ENCODE results near the gene THSD7A.
"Not testable (repeated sequence)": the region's sequence is repeated elsewhere in the genome, so short reads cannot be mapped to it uniquely, and the experiment has no call there.

Gene THSD7A

DNA sequence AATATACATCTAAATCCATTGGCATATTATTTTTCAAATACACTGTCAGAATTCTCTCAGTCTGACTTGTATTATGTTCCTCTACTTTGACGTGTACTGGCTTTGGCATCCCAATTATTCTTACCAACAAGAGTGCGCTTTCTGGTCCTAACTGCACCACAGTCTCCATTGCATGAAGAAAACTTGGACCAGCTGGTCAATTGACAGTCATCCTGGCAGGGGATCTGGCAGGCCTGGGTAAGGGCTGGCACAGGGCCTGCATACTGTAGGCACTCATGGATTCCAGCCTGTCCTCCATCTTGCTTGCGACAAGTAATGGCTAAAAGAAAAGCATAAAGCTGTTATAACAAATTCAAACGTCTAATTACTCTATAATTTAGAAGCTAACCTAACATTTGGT is 384.9 kb downstream of the THSD7A start:
- no peak for DNase-seq

DNA sequence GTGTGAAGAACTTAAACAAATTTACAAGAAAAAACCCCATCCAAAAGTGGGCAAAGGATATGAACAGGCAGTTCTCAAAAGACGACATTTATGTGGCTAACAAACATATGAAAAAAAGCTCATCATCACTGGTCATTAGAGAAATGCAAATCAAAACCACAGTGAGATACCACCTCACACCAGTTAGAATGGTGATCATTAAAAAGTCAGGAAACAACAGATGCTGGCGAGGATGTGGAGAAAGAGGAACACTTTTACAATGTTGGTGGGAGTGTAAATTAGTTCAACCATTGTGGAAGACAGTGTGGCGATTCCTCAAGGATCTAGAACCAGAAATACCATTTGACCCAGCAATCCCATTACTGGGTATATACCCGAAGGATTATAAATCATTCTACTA is 388.1 kb downstream of the THSD7A start:
- DNase-seq: not testable (repeated sequence)

DNA sequence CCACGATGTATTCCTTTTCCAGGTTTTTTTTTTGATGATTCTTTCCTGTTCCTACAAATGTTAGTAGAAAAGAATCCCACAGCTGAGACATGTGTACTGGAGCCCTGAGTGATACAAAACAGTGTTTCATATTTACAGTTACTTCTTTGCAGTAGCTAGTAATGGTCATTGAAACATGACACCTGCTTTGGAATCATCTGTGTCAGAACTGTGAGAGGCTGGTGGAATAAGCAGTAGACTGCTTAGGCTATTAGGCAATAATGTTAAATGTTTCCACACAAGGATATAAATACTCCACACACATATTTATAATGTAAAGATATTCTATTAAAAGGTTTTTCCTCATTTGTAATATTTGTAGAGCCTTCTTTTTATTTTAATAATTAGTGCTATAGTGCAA is 394.0 kb downstream of the THSD7A start:
- DNase-seq: no peak

DNA sequence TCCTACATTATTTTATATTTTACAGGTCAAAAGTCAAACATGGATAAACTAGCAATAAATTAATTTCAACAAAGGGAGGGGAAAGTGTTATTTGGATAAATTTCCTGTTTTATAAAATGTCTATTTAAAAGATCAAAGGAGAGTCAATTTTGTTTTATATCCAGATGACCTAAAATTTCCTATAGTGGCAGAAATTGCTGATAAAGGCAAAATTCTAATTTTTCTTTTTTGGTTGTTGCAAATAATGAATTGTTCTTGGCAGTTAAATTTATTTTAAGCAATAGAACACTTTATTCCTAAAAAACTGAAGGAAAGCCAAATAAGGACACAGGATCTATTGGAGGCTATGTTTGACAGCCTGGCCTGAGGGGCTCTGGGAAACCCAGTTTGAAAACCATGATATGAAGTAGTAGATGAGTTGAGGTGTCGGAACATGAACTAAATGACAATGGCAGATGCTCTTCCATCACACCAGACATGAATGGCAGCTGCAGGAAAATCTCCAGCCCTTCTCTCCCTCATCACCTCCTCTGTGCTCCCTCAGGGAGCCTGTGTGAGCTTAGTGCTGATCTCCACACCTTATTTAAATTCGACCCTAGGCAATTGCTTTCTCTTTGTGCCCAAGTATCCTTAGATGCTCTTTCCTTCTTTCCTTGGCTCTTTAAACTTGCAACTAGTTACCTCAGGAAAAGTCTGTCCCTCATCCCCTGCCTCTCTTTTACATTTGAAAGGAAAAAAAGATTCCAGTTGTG is 395.0 kb downstream of the THSD7A start:
- DNase-seq: no peak

DNA sequence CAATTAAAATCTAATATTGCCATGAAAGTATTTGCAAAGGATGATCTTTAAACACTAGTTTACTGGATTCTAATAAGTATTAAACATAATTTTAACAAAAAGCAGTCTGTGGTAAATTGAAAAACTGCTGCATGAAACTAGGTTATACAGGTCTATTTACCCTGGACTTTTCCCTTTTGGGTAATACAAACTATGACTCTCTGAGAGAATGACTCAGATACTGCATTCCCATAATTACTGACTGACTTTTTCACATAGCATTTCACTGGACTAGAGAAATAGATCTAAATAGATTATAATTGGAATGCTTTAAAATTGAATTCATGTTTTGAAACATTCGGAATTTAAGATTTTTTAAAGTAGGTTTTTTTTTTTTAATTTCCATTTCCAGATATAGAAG is 395.7 kb downstream of the THSD7A start:
- no peak for DNase-seq

DNA sequence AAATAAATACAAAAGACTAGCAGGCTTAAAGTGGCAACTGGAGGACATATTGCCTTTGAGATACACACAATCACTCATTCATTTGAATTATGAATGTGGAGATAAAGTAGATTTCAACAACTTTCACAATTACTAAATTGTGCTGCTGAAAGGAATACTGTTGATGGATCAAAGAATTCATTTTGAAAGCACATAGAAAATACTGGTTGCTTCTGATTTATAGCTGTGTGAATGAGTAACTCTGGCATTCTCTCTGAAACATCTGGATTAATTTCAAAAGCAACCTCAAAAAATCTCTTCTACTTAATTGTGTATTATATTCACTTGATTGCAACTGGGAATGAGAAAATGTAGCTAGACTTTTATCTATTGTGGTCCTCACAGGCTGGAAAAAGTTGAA is 397.6 kb downstream of the THSD7A start:
- DNase-seq: no peak

DNA sequence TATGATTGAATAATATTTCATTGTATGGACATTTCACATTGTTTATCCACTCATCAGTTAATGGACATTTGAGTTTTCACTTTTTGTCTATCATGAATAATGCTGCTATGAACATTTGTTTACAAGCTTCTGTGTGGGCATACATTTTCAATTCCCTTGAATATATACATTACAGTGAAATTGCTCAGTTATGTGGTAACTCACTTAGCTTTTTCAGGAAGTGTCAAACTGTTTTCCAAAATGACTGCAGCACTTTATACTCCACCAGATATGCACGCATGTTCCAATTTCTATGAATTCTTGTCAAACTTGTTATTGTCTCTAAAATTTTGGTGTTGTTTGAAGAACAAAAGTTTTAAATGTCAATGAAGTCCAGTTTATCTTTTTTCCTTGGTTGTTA is 401.2 kb downstream of the THSD7A start:
- no peak for DNase-seq

DNA sequence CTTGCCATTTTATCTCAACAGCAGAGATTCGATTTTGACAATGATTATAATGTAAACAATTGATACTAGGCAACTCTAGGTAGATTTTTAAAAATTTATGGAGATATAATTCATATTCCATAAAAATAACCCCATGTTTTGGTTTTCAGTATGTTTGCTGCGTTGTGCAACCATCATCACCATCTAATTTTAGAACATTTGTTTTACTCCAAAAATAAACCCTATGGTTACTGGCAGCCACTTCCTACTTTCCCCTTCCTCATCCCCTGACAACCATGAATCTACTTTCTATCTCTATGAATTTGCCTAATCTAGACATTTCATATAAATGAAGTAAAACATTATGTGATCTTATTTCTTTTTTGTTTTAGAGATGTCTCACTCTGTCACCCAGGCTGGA is 401.9 kb downstream of the THSD7A start:
- DNase-seq: no peak

DNA sequence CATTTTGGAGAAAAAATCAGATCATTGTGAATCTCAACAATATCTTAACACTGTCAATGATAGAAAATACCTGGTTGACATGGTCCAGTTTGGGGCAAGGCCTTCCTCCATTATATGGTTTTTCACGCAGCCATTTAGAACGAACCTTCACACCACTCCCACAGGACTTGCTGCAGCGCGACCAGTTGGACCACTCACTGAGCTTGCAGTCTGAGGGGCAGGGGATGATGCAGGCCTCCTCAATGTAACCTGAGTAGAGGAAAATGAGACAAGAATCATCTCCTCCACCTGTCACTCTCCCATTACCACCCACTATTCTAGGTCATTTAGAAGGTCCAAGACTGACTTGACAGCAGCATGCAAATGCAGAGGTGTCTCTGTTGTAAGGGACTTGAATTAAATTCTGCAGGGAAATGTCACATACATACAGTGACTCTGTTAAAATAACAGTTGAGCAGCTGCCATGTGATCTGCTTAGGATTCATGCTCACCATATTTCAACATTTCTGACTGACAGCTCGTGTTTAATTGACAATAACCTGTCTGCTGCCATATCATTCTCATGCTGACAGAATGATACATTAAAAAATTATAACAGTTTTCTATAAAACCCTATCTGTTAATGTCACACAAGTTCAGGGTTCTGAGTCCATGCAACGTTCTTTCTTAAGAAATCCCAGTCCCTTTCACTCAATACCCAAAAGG is 403.0 kb downstream of the THSD7A start:
- no peak for DNase-seq

DNA sequence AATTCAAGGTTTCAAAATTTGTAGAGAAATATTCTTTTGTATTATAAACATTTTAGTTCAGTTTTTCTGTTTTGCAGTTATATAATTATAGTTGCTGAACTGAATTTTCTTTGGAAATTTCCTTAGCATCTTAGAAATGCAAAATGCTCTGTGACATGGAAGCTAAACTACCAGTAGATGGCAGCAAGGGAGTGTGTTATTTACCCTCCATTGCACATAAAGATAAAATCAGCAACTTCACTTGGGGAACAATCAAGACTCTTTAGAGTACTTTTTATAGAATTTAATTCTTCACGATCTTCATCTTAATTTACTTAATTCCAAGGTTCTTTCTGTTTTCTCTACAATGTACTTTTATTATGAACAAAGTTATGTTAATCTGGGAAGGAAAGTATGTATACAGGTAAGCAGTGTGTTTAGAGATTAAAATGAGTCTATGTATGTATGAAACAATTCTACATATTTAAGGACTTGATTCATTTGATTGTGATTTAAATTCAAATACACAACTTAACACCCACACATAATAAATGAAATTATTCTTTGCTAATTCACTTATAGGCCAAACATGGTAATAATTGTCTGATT is 404.2 kb downstream of the THSD7A start:
- peak; percentile 63 for DNase-seq

DNA sequence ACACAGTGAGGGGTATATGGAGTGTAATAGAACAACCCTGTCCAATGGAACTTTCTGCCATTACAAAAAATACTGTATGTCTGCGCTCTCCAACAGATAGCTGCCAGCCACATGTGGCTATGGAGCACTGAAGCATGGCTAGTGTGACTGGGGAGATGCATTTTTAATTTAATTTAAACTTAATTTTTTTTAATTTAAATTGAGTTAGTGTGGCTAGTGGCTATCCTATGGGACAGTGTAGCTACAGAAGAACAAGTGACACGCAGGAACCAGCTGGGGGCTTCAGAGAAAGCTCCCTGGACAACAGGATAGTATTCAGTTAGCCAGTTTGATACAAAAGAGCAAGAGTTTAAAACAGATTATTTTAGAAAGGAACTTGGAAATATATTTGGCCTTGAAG is 408.0 kb downstream of the THSD7A start:
- no peak for DNase-seq

DNA sequence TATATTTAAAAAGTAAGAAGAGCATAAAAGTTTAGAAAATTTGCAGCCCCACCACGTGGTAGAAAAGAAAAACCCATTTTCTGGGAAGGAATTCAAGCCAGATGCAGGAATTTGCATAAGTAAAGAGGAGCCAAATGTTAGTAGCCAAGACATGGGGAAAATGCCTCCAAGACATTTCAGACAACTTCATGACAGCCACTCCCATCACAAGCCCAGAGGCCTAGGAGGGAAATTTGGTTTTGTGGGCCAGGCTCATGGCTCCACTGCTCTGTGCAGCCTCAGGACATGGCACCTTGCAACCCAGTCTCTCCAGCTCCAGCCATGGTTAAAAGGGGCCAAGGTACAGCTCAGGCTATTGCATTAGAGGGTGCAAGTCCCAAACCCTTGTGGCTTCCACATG is 411.9 kb downstream of the THSD7A start:
- no peak for DNase-seq

DNA sequence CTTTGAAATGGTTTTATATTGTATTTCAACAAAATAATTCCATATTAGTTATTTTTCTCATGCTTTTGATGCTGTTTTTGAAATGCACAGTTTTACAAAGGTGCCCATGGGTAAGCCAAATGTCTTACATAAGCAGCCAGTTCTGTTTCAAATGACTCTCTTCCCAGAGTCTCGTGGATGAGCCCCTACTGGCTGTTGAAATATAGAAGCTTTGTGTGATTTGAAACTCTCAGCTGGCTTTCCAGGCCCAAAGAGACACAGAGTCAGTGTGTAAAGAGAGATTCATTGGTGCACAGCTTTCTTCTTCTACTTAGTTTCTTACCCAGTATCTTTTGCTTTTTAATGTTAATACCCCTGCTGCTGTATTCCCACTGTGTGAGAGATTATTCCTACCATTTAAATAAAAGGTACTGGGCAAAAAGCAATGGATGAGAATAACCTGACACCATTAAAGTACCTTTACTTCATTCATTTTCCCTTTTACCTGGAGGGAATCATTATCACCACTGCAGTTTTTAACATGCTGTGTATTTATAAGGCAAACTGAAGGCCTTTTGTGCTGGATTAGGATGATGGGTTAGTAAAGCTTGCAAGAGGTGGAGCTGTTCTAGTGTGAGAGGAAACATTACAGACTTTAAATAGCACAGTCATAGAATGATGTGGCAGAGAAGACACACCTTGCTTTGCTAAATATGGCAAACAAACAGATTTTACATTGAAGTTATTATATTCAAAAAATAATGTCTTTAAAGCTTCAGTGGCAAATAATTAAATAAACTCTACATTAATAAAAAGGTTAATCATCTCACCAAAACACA is 415.1 kb downstream of the THSD7A start:
- DNase-seq: no peak

DNA sequence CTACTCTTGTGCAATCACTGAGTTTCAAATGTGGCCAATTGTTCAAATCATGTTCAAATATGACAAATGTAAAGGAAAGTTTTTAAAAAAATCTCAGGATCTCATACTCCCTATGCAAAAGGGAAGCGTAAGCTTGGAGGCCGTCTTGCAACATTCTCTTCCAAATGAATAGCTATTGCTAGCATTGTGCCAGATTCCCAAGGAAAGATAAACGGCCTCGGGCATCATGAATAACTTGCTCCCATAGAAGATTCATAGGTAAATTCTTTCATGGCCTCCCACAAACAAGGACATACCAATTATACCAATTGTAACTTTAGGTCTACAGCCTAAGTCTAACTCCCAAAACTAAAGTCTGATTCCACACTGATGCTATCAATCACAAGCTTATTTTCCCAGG is 416.9 kb downstream of the THSD7A start:
- DNase-seq: no peak

DNA sequence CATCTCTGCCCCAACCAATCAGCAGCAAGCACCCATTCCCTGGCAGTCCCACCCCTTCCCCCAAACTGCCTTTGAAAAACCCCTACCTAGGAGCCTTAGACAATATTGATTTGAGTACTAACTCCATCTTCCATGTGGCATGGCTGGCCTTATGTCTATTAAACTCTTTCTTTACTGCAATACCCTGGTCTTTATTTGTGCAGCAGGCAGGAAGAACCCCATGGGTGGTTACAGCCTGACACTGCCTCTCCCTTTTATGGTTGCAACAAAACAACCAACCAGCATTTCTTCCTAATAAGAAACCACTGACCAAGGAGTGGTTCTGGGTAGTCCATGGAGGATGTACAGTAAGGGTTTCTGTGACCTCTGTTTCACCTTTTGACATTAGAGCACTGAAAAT is 418.1 kb downstream of the THSD7A start:
- no peak for DNase-seq

DNA sequence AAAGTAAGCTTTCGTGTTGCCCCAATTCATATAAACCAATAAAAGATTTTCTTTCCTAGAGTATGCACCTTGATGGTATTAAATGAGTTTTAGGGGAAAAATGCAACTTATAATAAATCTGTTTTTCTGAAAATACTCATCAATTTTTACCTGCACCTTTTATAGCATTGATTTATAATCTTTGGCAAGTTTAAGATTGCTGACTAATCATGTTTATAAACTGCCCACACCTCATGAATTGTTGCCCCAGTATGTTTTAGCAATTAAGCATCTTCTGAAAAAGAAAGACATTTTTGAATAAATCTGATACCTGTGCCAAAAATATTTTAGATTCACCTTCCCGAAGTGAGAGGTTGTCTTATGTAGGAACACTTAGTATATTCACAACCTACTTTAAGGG is 420.0 kb downstream of the THSD7A start:
- DNase-seq: no peak

DNA sequence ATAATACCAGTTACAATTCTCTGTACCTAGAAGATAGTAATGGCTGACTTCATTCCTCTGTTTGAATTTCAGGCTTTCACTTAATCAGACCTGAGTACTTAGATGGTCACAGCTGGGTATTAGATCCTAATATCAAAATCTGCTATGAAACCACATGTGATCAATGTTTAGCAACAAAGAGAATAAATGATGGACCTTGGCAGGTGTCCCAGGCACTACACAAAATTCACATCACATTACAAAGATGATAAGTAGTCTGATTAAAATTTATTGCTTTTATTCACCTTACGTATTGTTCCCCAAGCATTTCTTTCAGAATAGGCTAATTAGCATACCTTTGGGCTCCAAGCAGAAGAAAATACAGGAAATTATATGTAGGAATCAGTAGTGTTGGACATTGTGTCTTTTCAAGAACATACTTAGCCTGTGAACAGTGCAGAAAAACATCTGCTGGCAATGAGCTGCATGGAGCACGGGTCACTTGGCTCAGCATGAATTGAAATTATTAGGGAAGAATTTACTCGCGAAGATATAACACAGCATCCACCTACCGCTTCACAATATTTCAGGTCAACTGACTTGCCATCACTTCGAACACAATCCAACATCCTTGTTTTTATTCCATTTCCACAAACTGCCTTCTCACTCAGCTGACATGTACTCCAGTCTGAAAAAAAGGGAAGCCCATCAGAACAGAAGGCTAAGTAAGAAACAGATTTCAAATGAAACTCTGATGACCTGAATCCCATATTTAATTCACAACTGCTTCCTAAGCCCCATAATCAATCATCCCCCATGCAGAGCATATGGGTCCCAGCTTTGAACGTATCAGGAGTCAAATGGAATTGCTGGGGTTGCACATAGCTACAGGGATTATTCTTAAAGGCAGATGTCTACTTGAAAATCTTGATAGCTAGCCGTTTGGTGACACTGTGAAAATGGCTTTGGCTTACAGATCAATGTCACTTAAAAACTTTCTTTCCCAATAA is 421.0 kb downstream of the THSD7A start:
- DNase-seq: no peak

DNA sequence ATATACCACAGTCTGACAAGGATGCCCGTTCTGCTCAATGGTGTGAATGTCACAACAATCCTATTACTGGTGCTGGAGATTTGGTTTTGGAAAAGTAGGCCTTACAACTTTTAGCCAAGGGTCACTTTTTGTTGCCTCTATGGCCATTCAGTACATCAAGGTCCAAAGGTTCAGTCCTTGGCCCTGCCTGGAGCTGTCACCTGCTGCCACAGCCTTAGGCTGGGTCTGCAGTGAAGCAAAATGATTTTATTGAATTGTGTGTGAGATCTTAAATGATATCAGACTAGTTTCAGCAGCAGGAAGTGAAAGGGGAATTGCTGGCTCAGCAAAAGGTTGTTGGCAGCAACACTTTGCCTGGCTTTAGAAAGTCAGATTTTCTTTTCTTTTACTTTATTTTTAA is 427.6 kb downstream of the THSD7A start:
- DNase-seq: no peak

DNA sequence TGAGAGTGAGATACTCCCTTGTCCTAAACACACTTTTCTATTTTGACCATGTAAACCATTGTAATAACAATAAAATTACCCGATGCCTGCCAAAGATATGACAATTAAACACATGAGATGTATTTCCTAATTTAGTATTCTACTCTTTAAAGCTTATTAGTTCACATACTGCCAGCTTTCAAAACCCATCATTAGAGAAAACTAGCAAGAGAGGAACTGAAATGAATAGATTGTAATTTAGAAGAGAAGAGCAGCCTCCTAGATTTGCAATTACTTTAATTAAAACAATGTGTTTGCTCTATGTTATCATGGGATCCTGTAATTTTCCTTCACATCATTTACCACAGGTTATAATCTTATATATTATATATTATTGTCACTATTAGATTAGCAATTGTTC is 428.2 kb downstream of the THSD7A start:
- no peak for DNase-seq

DNA sequence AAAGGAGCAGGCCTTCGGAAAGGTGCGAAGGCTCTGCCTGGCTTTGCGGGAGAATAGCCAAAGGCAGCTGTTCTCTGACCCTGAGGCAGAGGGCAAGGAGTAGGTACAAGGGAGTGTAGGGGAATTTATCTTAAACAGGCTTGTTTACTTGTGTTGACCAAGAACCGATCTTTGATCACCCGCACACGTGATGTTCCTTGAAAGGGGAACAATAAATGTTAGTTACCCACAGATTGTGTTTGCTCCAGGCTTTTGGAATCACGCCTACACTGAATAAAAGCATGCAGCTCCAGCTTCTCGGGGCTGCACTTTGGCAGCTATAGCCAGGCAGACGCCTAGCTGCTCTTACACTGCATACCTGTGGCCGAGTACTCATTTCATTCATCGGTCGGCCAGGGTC is 437.6 kb downstream of the THSD7A start:
- DNase-seq: no peak

DNA sequence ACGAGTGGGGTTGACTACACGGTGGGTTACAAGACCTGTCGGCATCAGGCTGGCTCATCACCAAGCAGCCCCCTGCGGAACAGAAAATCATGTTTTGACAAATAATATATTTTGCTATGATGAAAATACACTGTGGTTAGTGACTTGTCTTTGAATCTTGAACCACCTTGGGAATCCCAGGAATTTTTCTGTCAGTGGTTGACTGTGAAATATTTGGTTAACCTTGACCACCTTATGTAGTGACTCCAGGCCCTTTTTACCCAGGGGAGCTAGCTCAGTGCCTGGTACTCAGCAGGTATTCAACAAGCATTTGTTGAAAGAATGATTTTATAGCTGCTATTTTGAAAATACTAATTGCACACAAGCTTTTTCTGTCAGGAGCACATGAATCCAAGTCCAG is 452.4 kb downstream of the THSD7A start:
- no peak for DNase-seq

DNA sequence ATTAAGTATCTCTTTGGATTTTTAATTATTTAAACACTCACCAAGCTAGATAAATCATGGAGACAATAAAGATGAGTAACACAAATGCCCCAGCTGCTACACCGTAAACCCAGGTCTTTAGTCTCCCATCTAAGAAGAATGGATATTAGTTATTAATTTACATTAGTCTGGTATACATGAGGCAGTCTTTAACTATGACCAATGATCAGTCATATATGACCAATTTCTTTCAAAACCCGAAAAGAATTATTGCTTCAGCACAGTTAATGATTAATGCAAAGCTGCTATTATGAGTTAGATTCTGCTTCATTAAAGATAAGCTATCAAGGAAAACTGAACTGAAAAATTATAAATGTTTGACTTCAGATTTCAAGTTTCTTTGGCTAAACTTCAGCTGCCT is 455.5 kb downstream of the THSD7A start:
- DNase-seq: no peak
